Epithelial cell of esophagus (primary cell): Measurements from ENCODE around the gene ASTN2.

ENCODE experiments used
- DNase-seq: peaks from one replicate; pipeline ENCODE4 v3.0.0; 2010; ENCODE audit warnings: low read depth
- H3K4me3 ChIP-seq: 2 replicates; pipeline ENCODE4 v1.5.1; 2011; ENCODE audit warnings: mild to moderate bottlenecking, low read length, control low read depth
- CTCF ChIP-seq: IDR thresholded peaks from 2 replicates; pipeline ENCODE4 v1.5.1; 2011; ENCODE audit warnings: low read depth, mild to moderate bottlenecking, low read length, control low read depth, inconsistent platforms; ENCODE audit not compliant: insufficient read depth; ENCODE audit errors: missing control alignments

ASTN2 gene

GRCh38 chr9:116504893-116505480, 909.9 kb downstream of the ASTN2 start:
- no peak for TF ChIP-seq CTCF
- H3K4me3 ChIP-seq, result no peak overlapping the region
- no peak for DNase-seq

- no peak overlapping the region for H3K4me3 ChIP-seq
- no peak for TF ChIP-seq CTCF
- DNase-seq, result peak; percentile 42
Measured at GRCh38 chr9:116504081-116504480, 910.8 kb downstream of the ASTN2 start.

- DNase-seq, result no peak
- no peak for TF ChIP-seq CTCF
- no peak overlapping the region for H3K4me3 ChIP-seq
Measured at GRCh38 chr9:116502746-116503145, 912.1 kb downstream of the ASTN2 start.

DNA sequence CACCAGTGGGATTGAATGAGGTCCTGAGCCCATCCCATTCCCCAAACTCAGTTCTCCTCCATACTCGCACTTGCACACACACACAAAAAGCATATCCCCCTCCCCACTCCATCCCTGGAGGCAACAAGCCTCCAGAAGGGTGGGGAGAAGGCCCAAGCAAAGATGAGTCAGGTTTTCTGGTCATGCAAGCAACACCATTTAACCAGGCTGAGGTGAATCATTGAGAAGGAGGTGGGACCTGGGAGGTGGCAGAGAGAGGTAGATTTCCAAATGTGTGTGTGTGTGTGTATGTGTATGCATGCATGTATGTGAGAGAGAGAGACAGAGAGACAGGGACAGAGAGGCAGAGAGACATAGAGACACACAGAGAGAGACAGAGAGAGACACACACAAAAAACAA, 913.0 kb downstream of the ASTN2 start:
- DNase-seq, result peak; percentile 87
- TF ChIP-seq CTCF, result no peak
- no peak overlapping the region for H3K4me3 ChIP-seq

DNA sequence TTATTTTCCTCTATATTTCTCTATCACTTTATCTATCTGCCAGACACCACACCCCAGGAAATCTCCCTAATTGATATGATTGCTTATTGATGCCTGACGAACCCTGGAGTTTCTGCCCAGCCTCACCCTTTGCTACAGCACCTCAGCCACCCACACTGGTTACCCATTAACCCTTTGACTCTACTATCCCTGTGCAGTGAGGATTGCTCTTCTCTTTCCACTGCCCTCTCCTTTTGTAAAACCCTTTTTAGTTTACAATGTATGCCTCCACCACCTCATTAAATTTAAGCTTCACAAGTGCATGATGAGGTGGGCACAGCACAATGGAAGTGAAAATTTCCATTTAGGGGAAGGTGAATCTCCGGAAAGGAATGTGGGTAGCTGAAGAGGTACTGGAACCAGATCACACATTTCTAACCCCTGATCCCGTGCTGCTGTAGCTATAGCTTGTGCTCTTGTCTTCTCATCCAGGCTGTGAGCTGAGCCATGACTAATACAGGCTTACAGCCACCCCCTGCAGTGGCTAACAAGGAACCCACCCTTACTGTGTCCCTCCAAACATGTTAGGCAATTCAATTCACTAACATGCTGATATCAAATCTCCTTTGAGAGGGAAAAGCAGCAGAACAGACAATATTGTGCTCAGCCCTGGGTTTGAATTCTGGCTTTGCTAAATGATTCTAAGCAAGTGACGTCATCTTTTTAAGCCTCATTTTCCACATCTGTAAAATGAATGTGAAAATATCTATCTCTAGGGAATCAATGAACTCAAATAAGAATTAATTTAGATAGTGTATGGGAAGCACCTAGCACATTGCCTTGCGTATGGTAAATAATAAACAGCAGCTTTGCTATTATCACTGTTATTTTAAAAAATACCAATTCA, 914.6 kb downstream of the ASTN2 start:
- no peak overlapping the region for H3K4me3 ChIP-seq
- peak; percentile 65 for DNase-seq
- TF ChIP-seq CTCF, result no peak

DNA sequence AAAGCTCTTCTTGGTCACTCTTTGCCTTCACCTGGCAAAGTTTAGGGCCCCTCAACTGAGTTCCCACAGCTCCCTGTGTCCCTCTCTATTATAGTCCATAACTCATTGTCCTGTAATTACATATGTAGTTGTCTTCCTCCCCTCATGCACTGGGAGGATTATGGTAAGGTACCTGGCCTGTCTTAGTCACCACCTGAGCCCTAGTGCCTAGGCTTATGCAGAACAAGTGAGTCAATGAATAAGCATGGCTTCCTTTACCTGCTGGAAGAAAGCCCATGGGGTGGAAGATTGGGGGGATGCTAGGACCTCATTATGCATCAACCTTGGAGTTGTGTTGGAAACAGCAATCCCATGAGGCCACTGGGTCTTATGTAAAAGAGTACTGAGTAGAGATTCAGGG, 915.4 kb downstream of the ASTN2 start:
- DNase-seq, result peak; percentile 34
- no peak overlapping the region for H3K4me3 ChIP-seq
- no peak for TF ChIP-seq CTCF
